Measurements from ENCODE around the gene BRAP.
"Not testable (repeated sequence)": the region's sequence is repeated elsewhere in the genome, so short reads cannot be mapped to it uniquely, and the experiment has no call there.

The BRAP gene

DNA sequence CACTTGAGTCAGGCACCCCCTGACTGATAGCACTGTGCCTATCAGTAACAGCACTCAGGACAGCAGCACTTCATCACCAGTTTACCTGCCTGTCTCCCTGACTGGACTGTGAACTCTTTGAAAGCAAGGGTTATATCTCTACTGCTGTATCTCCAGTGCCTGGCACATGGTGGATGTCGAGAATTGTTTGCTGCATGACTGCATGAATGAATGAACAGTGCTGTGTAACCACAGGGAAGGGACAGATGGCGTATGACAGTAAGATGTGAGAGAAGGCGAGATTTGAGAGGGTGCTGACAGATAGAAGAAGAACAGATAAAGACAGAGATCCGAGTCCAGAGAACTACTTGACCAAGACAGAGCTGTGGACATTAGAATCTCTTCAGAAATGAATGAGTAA lies 29.7 kb downstream of the BRAP start:
- ChIA-PET POLR2A (interaction anchor here (0.6 kb wide), 1 partner anchor 31 kb away, joined by 6 read pairs; no protein-coding TSS in a partner anchor), CTCF (no interaction called here)
- no peaks in the 10 kb centered on the region for H3K4me1 ChIP-seq (ENCODE audit: control extremely low read depth in 1 of 4, control insufficient read depth in 4 of 4, insufficient read depth in 4 of 4, low read length in 3 of 4)
- no peaks in the 10 kb centered on the region for H3K9me3 ChIP-seq (ENCODE audit: control extremely low read depth in 1 of 5, control insufficient read depth in 4 of 5, insufficient read depth in 2 of 5, low read depth in 1 of 5, low read length in 4 of 5)
- peaks cover 12 to 78% (median 59%) of the 10 kb centered on the region in 4 experiments for H3K36me3 ChIP-seq (ENCODE audit: control insufficient read depth in 4 of 4, insufficient read depth in 4 of 4, low read length in 3 of 4)
- WGBS (ENCODE audit: insufficient coverage), result 98% methylated on average over 4 of the region's 4 CpGs
- no peak overlapping the region for H3K4me3 ChIP-seq (ENCODE audit: control insufficient read depth in 1 of 7, extremely low read depth in 1 of 7, insufficient read depth in 4 of 7, low read depth in 2 of 7, low read length in 6 of 7)
- no peak for DNase-seq
- H3K27ac ChIP-seq (ENCODE audit: insufficient read depth in 1 of 2, low read depth in 1 of 2, low read length in 2 of 2, poor library complexity in 1 of 2, severe bottlenecking in 2 of 2), result no peak overlapping the region
- H3K27me3 ChIP-seq (replicated peaks in 2 of 5; ENCODE audit: control insufficient read depth in 4 of 5, insufficient read depth in 5 of 5, low read length in 4 of 5), result no peaks in the 10 kb centered on the region

DNA sequence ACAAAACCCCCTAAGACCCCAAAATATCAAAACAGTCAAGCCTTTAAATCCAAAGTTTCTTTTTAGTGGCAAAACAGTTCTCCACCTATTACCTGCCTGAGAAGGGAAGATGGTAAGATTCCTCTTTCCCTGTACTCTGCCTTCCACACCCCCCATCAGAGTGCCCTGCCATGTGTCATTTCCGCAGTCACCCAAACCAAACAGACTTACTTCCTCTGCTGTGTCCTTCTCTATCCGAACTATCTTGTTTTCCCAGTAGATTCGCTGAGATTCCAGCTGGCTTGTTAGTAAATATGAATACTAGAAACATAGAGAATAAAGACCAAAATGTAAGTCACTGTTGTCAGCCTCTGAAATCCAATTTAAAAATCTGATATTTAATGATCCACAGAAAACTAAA lies 30.4 kb downstream of the BRAP start:
- H3K36me3 ChIP-seq (ENCODE audit: control insufficient read depth in 4 of 4, insufficient read depth in 4 of 4, low read length in 3 of 4), result peaks cover 12 to 79% (median 59%) of the 10 kb centered on the region in 4 experiments
- H3K27me3 ChIP-seq (replicated peaks in 2 of 5; ENCODE audit: control insufficient read depth in 4 of 5, insufficient read depth in 5 of 5, low read length in 4 of 5), result no peaks in the 10 kb centered on the region
- no peak for DNase-seq
- ChIA-PET CTCF (no interaction called here), POLR2A (no interaction called here)
- H3K27ac ChIP-seq (ENCODE audit: insufficient read depth in 1 of 2, low read depth in 1 of 2, low read length in 2 of 2, poor library complexity in 1 of 2, severe bottlenecking in 2 of 2), result no peak overlapping the region
- no peak overlapping the region for H3K4me3 ChIP-seq (ENCODE audit: control insufficient read depth in 1 of 7, extremely low read depth in 1 of 7, insufficient read depth in 4 of 7, low read depth in 2 of 7, low read length in 6 of 7)
- no peaks in the 10 kb centered on the region for H3K9me3 ChIP-seq (ENCODE audit: control extremely low read depth in 1 of 5, control insufficient read depth in 4 of 5, insufficient read depth in 2 of 5, low read depth in 1 of 5, low read length in 4 of 5)
- no CpG with 5 or more reads among the region's 3 CpGs for WGBS (ENCODE audit: insufficient coverage)
- H3K4me1 ChIP-seq (ENCODE audit: control extremely low read depth in 1 of 4, control insufficient read depth in 4 of 4, insufficient read depth in 4 of 4, low read length in 3 of 4), result no peaks in the 10 kb centered on the region

DNA sequence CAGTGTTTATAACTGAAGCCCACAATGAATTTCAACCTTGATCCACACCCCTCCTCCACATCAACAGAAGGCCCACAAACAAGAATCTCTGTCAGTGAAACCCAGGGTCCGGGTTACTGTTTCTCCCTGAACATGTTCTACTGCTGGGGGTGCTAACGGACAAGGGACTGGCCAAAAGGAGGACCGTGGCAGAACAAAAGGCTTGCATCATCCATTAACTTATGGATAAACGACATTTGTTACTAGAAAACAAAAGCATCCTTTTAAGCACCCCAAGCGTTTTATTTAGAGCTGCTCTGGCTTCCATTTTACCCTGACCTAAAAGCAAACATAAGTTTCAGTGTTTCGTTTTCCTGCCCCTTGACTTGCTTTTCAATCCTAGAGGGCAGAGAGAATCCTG lies 32.2 kb downstream of the BRAP start:
- ChIA-PET POLR2A (no interaction called here), CTCF (interaction anchor here (1.0 kb wide), 1 partner anchor 18 kb away, joined by 3 read pairs; no protein-coding TSS in a partner anchor)
- 96% methylated on average over 6 of the region's 6 CpGs for WGBS (ENCODE audit: insufficient coverage)
- H3K4me3 ChIP-seq (ENCODE audit: control insufficient read depth in 1 of 7, extremely low read depth in 1 of 7, insufficient read depth in 4 of 7, low read depth in 2 of 7, low read length in 6 of 7), result no peak overlapping the region
- H3K36me3 ChIP-seq (ENCODE audit: control insufficient read depth in 4 of 4, insufficient read depth in 4 of 4, low read length in 3 of 4), result peaks cover 13 to 74% (median 54%) of the 10 kb centered on the region in 4 experiments
- no peaks in the 10 kb centered on the region for H3K9me3 ChIP-seq (ENCODE audit: control extremely low read depth in 1 of 5, control insufficient read depth in 4 of 5, insufficient read depth in 2 of 5, low read depth in 1 of 5, low read length in 4 of 5)
- DNase-seq, result no peak
- no peaks in the 10 kb centered on the region for H3K4me1 ChIP-seq (ENCODE audit: control extremely low read depth in 1 of 4, control insufficient read depth in 4 of 4, insufficient read depth in 4 of 4, low read length in 3 of 4)
- no peak overlapping the region for H3K27ac ChIP-seq (ENCODE audit: insufficient read depth in 1 of 2, low read depth in 1 of 2, low read length in 2 of 2, poor library complexity in 1 of 2, severe bottlenecking in 2 of 2)
- no peaks in the 10 kb centered on the region for H3K27me3 ChIP-seq (replicated peaks in 2 of 5; ENCODE audit: control insufficient read depth in 4 of 5, insufficient read depth in 5 of 5, low read length in 4 of 5)

DNA sequence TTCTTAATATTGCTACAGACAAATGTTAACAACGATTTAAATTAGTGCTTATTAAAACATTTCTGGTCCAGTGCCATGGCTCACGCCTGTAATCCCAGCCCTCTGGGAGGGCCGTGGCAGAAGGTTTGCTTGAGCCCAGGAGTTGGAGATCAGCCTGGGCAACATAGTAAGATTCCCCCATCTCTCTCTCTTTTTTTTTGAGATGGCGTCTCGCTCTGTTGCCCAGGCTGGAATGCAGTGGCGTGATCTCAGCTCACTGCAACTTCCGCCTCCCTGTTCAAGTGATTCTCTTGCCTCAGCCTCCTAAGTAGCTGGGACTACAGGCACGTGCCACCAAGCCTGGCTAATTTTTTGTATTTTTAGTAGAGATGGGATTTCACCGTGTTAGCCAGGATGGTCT lies 33.2 kb downstream of the BRAP start:
- H3K4me1 ChIP-seq (ENCODE audit: control extremely low read depth in 1 of 4, control insufficient read depth in 4 of 4, insufficient read depth in 4 of 4, low read length in 3 of 4); CTCF ChIA-PET; H3K4me3 ChIP-seq (ENCODE audit: control insufficient read depth in 1 of 7, extremely low read depth in 1 of 7, insufficient read depth in 4 of 7, low read depth in 2 of 7, low read length in 6 of 7); POLR2A ChIA-PET; H3K9me3 ChIP-seq (ENCODE audit: control extremely low read depth in 1 of 5, control insufficient read depth in 4 of 5, insufficient read depth in 2 of 5, low read depth in 1 of 5, low read length in 4 of 5); DNase-seq; H3K27me3 ChIP-seq (replicated peaks in 2 of 5; ENCODE audit: control insufficient read depth in 4 of 5, insufficient read depth in 5 of 5, low read length in 4 of 5); H3K27ac ChIP-seq (ENCODE audit: insufficient read depth in 1 of 2, low read depth in 1 of 2, low read length in 2 of 2, poor library complexity in 1 of 2, severe bottlenecking in 2 of 2): not testable (repeated sequence)
- peaks cover 13 to 68% (median 52%) of the 10 kb centered on the region in 4 experiments for H3K36me3 ChIP-seq (ENCODE audit: control insufficient read depth in 4 of 4, insufficient read depth in 4 of 4, low read length in 3 of 4)
- WGBS (ENCODE audit: insufficient coverage), result 99% methylated on average over 6 of the region's 9 CpGs

DNA sequence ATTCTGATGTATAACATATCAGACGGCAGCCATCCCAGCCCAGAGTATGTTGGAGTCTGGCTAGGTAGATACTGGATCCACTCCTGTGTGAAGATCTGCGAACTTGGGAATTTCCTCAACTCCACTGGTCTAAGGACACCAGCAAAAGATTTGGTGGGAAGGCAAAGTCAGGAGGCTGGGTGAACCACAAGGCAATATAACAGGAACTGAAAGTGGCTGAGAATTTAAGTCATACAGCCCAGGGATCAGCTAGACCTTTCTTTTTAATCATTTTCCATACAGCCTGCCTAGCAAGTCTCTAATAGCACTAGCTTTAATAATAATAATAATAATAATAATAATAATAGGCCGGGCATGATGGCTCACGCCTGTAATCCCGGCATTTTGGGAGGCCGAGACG lies 34.8 kb downstream of the BRAP start:
- Histone ChIP-seq H3K36me3 (ENCODE audit: control insufficient read depth in 4 of 4, insufficient read depth in 4 of 4, low read length in 3 of 4) (peaks cover 9 to 71% (median 53%) of the 10 kb centered on the region in 4 experiments), H3K9me3 (ENCODE audit: control extremely low read depth in 1 of 5, control insufficient read depth in 4 of 5, insufficient read depth in 2 of 5, low read depth in 1 of 5, low read length in 4 of 5) (no peaks in the 10 kb centered on the region), H3K27me3 (replicated peaks in 2 of 5; ENCODE audit: control insufficient read depth in 4 of 5, insufficient read depth in 5 of 5, low read length in 4 of 5) (no peaks in the 10 kb centered on the region), H3K4me3 (ENCODE audit: control insufficient read depth in 1 of 7, extremely low read depth in 1 of 7, insufficient read depth in 4 of 7, low read depth in 2 of 7, low read length in 6 of 7) (no peak overlapping the region), H3K27ac (ENCODE audit: insufficient read depth in 1 of 2, low read depth in 1 of 2, low read length in 2 of 2, poor library complexity in 1 of 2, severe bottlenecking in 2 of 2) (no peak overlapping the region), H3K4me1 (ENCODE audit: control extremely low read depth in 1 of 4, control insufficient read depth in 4 of 4, insufficient read depth in 4 of 4, low read length in 3 of 4) (no peaks in the 10 kb centered on the region)
- ChIA-PET CTCF (interaction anchor here (0.9 kb wide), 1 partner anchor 11 kb away, joined by 3 read pairs; no protein-coding TSS in a partner anchor), POLR2A (no interaction called here)
- 96% methylated on average over 4 of the region's 7 CpGs for WGBS (ENCODE audit: insufficient coverage)
- no peak for DNase-seq

DNA sequence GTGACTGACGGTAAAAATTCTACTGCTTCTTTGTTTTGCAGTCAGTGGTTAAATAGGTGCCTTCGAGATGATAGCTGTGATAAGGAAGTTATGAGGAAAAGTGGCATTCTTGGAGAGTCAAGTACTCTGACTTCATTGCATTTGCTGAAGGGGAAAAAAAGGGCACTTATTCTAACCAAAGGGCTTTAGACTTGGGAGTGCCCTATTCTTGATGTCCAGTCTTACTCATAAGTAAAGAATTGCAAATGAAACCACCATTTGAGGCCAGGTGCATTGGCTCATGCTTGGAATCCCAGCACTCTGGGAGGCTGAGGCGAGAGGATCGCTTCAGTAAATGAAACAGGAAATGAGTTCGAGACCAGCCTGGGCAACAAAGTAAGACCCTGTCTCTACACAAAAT lies 40.3 kb downstream of the BRAP start:
- CTCF ChIA-PET, result no interaction called here
- Histone ChIP-seq H3K4me3 (ENCODE audit: control insufficient read depth in 1 of 7, extremely low read depth in 1 of 7, insufficient read depth in 4 of 7, low read depth in 2 of 7, low read length in 6 of 7) (no peak overlapping the region), H3K36me3 (ENCODE audit: control insufficient read depth in 4 of 4, insufficient read depth in 4 of 4, low read length in 3 of 4) (peaks cover 19 to 62% (median 49%) of the 10 kb centered on the region in 4 experiments), H3K4me1 (ENCODE audit: control extremely low read depth in 1 of 4, control insufficient read depth in 4 of 4, insufficient read depth in 4 of 4, low read length in 3 of 4) (no peaks in the 10 kb centered on the region), H3K9me3 (ENCODE audit: control extremely low read depth in 1 of 5, control insufficient read depth in 4 of 5, insufficient read depth in 2 of 5, low read depth in 1 of 5, low read length in 4 of 5) (no peaks in the 10 kb centered on the region), H3K27me3 (replicated peaks in 2 of 5; ENCODE audit: control insufficient read depth in 4 of 5, insufficient read depth in 5 of 5, low read length in 4 of 5) (no peaks in the 10 kb centered on the region), H3K27ac (ENCODE audit: insufficient read depth in 1 of 2, low read depth in 1 of 2, low read length in 2 of 2, poor library complexity in 1 of 2, severe bottlenecking in 2 of 2) (no peak overlapping the region)
- POLR2A ChIA-PET, result no interaction called here
- no peak for DNase-seq
- 100% methylated on average over 5 of the region's 5 CpGs for WGBS (ENCODE audit: insufficient coverage)

DNA sequence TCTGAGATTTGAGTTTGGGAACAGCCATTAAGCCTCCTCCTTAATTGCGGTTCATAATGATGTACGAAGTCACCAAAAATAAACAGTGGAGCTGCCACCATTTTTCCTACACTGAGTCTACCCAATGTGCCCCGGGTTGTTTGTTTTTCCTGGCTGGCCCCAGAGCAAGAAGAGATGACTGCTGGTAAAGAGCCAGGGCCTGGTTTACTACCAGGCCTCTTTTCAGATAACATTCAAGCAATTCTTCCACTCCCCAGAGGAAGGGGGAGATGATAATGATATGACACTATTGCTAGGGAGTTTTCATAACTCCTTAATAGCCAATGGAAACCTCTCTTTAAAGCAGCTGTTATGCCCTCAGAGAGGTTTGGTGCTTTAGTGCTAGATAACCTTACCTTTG lies 42.3 kb downstream of the BRAP start:
- H3K4me3 ChIP-seq (ENCODE audit: control insufficient read depth in 1 of 7, extremely low read depth in 1 of 7, insufficient read depth in 4 of 7, low read depth in 2 of 7, low read length in 6 of 7), result no peak overlapping the region
- no peaks in the 10 kb centered on the region for H3K27me3 ChIP-seq (replicated peaks in 2 of 5; ENCODE audit: control insufficient read depth in 4 of 5, insufficient read depth in 5 of 5, low read length in 4 of 5)
- DNase-seq, result no peak
- H3K27ac ChIP-seq (ENCODE audit: insufficient read depth in 1 of 2, low read depth in 1 of 2, low read length in 2 of 2, poor library complexity in 1 of 2, severe bottlenecking in 2 of 2), result no peak overlapping the region
- H3K9me3 ChIP-seq (ENCODE audit: control extremely low read depth in 1 of 5, control insufficient read depth in 4 of 5, insufficient read depth in 2 of 5, low read depth in 1 of 5, low read length in 4 of 5), result no peaks in the 10 kb centered on the region
- POLR2A ChIA-PET, result no interaction called here
- H3K36me3 ChIP-seq (ENCODE audit: control insufficient read depth in 4 of 4, insufficient read depth in 4 of 4, low read length in 3 of 4), result peaks cover 19 to 60% (median 45%) of the 10 kb centered on the region in 4 experiments
- H3K4me1 ChIP-seq (ENCODE audit: control extremely low read depth in 1 of 4, control insufficient read depth in 4 of 4, insufficient read depth in 4 of 4, low read length in 3 of 4), result no peaks in the 10 kb centered on the region
- CTCF ChIA-PET, result interaction anchor here (1.0 kb wide), 1 partner anchor 10 kb away, joined by 3 read pairs; no protein-coding TSS in a partner anchor
- WGBS (ENCODE audit: insufficient coverage), result 100% methylated on average over 2 of the region's 3 CpGs

All from common myeloid progenitor, CD34-positive (primary cell).